Activated CD4-positive, alpha-beta T cell treated with anti-CD3 and anti-CD28 coated beads for 24 hours (primary cell): ENCODE data around the gene GDF10.

Experiments
- DNase-seq, 2 donors: peaks; one replicate each; pipeline ENCODE4 v3.0.0-alpha.2; 2020; ENCODE audit warnings: low read depth in 2 of 2

Gene GDF10

GRCh38 chr10:47315421-47315820, 15.4 kb downstream of the GDF10 start:
- DNase-seq, result no peak

GRCh38 chr10:47316131-47316530, 16.1 kb downstream of the GDF10 start:
- DNase-seq, result no peak

- DNase-seq, result no peak
These were observed 17.3 kb downstream of the GDF10 start for GRCh38 chr10:47317251-47317650.

GRCh38 chr10:47318706-47319105, 18.7 kb downstream of the GDF10 start:
- no peak for DNase-seq

- no peak for DNase-seq
These were observed 19.8 kb downstream of the GDF10 start for GRCh38 chr10:47319784-47320183.

- no peak for DNase-seq
These were observed 20.8 kb downstream of the GDF10 start for GRCh38 chr10:47320812-47321211.

GRCh38 chr10:47321521-47322195, 21.7 kb downstream of the GDF10 start:
- DNase-seq, result no peak

- DNase-seq, result no peak
These were observed 22.5 kb downstream of the GDF10 start, which contains the start of gene GDF2 for GRCh38 chr10:47322300-47323061. GDF2 (plus strand) TSS chr10:47322454; CDS start chr10:47322669, 215 bp downstream.

GRCh38 chr10:47323087-47323486, 23.1 kb downstream of the GDF10 start:
- no peak for DNase-seq

GRCh38 chr10:47323636-47324296, 23.8 kb downstream of the GDF10 start:
- no peak for DNase-seq

- DNase-seq, result no peak
These were observed 25.6 kb downstream of the GDF10 start for GRCh38 chr10:47325303-47326291.

- no peak for DNase-seq
These were observed 26.4 kb downstream of the GDF10 start for GRCh38 chr10:47326306-47326926.

GRCh38 chr10:47326927-47327330, 26.9 kb downstream of the GDF10 start:
- DNase-seq, result no peak

- DNase-seq, result no peak
These were observed 29.9 kb downstream of the GDF10 start for GRCh38 chr10:47329855-47330254.

- DNase-seq, result no peak
These were observed 30.4 kb downstream of the GDF10 start for GRCh38 chr10:47330366-47330765.

GRCh38 chr10:47330804-47331203, 30.8 kb downstream of the GDF10 start:
- DNase-seq, result no peak

GRCh38 chr10:47331491-47331890, 31.5 kb downstream of the GDF10 start:
- DNase-seq, result no peak

GRCh38 chr10:47331954-47332353, 32.0 kb downstream of the GDF10 start:
- DNase-seq, result no peak

- no peak for DNase-seq
These were observed 32.4 kb downstream of the GDF10 start for GRCh38 chr10:47332371-47332770.

- no peak for DNase-seq
These were observed 32.9 kb downstream of the GDF10 start for GRCh38 chr10:47332946-47333345.

GRCh38 chr10:47333532-47333931, 33.5 kb downstream of the GDF10 start:
- no peak for DNase-seq
